GM23338 (cell line): Measurements from ENCODE around the gene ZSWIM5.

Experiments used
- POLR2AphosphoS5 ChIP-seq: IDR thresholded peaks from 2 replicates; pipeline ENCODE4 v1.6.1; 2016; ENCODE audit warnings: antibody characterized with exemption, low read depth
- TF ChIP-seq, protein P1 (sequence below): IDR thresholded peaks from one replicate; pipeline ENCODE4 v1.6.1; 2018; ENCODE audit warnings: antibody characterized with exemption; ENCODE audit not compliant: unreplicated experiment

DNA sequence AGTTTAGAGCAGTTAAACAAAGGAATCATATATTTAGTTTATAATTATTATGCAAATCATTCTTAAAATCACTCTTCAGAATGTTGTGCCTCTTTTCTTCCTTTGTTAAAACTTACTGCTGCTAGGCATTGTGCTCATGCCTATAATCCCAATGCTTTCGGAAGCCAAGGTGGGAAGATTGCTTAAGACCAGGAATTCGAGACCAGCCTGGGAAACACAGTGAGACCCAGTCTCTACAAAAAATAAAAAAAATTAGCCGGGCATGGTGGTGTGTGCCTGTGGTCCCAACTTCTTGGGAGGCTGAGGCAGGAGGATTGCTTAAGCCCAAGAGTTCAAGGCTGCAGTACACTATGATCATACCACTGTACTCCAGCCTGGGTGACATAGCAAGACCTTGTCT, 33.6 kb downstream of the ZSWIM5 start:
- TF ChIP-seq POLR2AphosphoS5 = no peak
- TF ChIP-seq, protein P1, sequence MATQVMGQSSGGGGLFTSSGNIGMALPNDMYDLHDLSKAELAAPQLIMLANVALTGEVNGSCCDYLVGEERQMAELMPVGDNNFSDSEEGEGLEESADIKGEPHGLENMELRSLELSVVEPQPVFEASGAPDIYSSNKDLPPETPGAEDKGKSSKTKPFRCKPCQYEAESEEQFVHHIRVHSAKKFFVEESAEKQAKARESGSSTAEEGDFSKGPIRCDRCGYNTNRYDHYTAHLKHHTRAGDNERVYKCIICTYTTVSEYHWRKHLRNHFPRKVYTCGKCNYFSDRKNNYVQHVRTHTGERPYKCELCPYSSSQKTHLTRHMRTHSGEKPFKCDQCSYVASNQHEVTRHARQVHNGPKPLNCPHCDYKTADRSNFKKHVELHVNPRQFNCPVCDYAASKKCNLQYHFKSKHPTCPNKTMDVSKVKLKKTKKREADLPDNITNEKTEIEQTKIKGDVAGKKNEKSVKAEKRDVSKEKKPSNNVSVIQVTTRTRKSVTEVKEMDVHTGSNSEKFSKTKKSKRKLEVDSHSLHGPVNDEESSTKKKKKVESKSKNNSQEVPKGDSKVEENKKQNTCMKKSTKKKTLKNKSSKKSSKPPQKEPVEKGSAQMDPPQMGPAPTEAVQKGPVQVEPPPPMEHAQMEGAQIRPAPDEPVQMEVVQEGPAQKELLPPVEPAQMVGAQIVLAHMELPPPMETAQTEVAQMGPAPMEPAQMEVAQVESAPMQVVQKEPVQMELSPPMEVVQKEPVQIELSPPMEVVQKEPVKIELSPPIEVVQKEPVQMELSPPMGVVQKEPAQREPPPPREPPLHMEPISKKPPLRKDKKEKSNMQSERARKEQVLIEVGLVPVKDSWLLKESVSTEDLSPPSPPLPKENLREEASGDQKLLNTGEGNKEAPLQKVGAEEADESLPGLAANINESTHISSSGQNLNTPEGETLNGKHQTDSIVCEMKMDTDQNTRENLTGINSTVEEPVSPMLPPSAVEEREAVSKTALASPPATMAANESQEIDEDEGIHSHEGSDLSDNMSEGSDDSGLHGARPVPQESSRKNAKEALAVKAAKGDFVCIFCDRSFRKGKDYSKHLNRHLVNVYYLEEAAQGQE = no peak
